ENCODE measurements around the gene PHIP. TPM values are rescaled to one million over a fixed set of nuclear protein-coding genes. Genes with fewer than 3 reads are reported as not detected.

The PHIP gene
- total and polyA plus RNA-seq, 12 donors: 3.1 to 17.9 (median 16.1) TPM

DNA sequence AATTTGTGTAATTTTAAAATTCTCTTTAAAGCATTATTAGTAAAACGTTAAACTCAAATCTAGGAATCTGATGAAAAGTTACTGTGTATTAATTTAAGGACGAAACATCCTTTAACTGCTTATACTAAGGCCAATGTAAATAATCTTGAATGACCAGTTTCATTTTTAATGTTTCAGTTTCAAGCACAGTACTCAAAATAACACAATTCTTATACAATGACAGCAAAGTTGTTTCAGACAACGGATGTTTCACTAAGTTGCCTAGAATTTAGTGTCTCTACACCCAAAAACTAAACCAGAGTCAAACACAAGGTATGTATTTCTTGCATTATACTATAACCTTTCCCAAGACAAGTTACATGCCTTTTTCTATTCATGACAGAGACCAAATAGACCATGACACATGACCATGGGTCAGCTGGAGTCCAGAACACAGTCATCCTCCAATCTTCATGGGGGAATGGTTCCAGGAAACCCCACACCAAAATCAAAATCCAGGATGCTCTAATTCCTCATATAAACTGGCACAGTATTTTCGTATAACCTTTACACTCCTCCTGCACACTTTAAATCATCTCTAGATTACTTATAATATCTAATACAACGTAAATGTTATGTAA is 7.7 kb downstream of the PHIP start:
- peaks cover 0 to 14% (median 0%) of the 10 kb centered on the region in 9 donors for H3K36me3 ChIP-seq
- no peak for ATAC-seq
- H3K4me1 ChIP-seq: peaks cover 0 to 84% (median 53%) of the 10 kb centered on the region in 9 donors
- H3K9me3 ChIP-seq: no peaks in the 10 kb centered on the region
- TF ChIP-seq, protein P1, sequence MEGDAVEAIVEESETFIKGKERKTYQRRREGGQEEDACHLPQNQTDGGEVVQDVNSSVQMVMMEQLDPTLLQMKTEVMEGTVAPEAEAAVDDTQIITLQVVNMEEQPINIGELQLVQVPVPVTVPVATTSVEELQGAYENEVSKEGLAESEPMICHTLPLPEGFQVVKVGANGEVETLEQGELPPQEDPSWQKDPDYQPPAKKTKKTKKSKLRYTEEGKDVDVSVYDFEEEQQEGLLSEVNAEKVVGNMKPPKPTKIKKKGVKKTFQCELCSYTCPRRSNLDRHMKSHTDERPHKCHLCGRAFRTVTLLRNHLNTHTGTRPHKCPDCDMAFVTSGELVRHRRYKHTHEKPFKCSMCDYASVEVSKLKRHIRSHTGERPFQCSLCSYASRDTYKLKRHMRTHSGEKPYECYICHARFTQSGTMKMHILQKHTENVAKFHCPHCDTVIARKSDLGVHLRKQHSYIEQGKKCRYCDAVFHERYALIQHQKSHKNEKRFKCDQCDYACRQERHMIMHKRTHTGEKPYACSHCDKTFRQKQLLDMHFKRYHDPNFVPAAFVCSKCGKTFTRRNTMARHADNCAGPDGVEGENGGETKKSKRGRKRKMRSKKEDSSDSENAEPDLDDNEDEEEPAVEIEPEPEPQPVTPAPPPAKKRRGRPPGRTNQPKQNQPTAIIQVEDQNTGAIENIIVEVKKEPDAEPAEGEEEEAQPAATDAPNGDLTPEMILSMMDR (IDR thresholded peaks at IDR 0.05): no peak
- DNase-seq: no peak
- H3K27ac ChIP-seq: no peak overlapping the region
- intact Hi-C loops (cut with DNase I): loop anchor here in 1 of 10 donors (10.0 kb wide), 1 partner anchor 394 kb away; no protein-coding TSS in a partner anchor
- WGBS, 2 donors: 75 to 77% methylated on average over 5 of the region's 5 CpGs
- H3K27me3 ChIP-seq: no peaks in the 10 kb centered on the region
- no peak overlapping the region for H3K4me3 ChIP-seq

DNA sequence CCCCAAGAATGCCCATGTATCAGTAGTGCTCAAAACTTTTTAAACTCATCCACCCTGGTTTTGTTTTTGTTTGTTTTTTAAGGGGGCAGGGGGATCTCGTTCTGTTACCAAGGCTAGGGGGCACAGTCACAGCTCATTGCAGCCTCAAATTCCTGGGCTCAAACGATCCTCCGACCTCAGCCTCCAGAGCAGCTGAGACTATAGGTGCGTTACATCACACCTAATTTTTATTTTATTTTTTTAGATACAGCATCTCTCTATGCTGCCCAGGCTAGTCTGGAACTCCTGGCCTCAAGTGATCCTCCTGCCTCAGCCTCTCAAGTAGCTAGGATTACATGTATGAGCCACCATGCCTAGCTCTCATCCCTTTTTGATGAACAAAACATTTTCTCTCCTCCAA is 11.2 kb downstream of the PHIP start:
- DNase-seq (no peak), ATAC-seq (no peak)
- no peak overlapping the region for H3K4me3 ChIP-seq
- TF ChIP-seq, protein P1 (IDR thresholded peaks at IDR 0.05): no peak
- H3K27ac ChIP-seq: no peak overlapping the region
- H3K27me3 ChIP-seq: no peaks in the 10 kb centered on the region
- peaks cover 0 to 80% (median 46%) of the 10 kb centered on the region in 9 donors for H3K4me1 ChIP-seq
- intact Hi-C loops (cut with DNase I): loop anchor here in 1 of 10 donors (10.0 kb wide), 1 partner anchor 52 kb away; no protein-coding TSS in a partner anchor
- WGBS, 2 donors: 94% methylated on average over 4 of the region's 4 CpGs
- no peaks in the 10 kb centered on the region for H3K9me3 ChIP-seq
- peaks cover 0 to 14% (median 0%) of the 10 kb centered on the region in 9 donors for H3K36me3 ChIP-seq

DNA sequence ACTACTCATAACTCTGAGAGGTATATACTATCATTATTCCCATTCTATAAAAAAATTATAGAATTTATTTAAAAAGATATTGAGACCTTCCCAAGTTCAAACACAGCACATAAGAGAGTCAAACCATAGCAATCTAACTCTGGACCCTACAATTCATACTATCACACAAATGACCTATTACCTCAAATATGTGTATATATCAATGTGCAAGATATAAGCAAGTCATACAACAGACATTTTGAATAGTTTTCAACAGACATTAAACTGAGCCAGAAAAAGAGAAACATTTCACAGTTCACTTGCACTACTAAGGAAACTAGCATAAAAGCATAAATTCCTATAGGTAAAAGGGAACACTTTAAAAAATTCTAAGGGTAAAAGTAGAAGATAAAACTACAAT is 11.7 kb downstream of the PHIP start:
- no peak for DNase-seq
- Histone ChIP-seq H3K36me3 (peaks cover 0 to 10% (median 0%) of the 10 kb centered on the region in 9 donors), H3K4me3 (no peak overlapping the region), H3K9me3 (no peaks in the 10 kb centered on the region), H3K27me3 (no peaks in the 10 kb centered on the region), H3K27ac (no peak overlapping the region), H3K4me1 (peaks cover 0 to 80% (median 42%) of the 10 kb centered on the region in 9 donors)
- intact Hi-C loops (cut with DNase I): loop anchor here in 1 of 10 donors (10.0 kb wide), 1 partner anchor 52 kb away; no protein-coding TSS in a partner anchor
- TF ChIP-seq, protein P1 (IDR thresholded peaks at IDR 0.05): no peak
- ATAC-seq: no peak

DNA sequence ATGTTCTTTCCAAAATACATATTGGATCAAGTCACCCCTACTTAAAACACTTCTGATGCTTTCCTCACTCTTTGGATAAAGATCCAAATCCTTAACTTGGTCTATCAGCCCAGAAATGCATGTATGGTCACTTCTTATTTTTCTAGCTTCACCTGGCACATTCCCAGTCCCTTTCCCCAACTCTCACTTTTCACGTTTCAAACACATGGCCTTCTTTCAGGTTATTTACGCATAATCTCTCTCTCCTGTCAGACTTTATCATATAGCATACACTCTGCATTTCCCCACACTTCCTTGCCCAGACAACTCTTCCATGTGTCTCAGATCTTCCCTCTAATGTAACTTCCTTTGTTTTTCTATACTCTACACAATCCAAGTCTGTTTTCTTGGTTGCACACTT is 12.8 kb downstream of the PHIP start:
- Histone ChIP-seq H3K9me3 (no peaks in the 10 kb centered on the region), H3K4me1 (peaks cover 0 to 80% (median 31%) of the 10 kb centered on the region in 9 donors), H3K27ac (no peak overlapping the region), H3K27me3 (no peaks in the 10 kb centered on the region), H3K4me3 (no peak overlapping the region), H3K36me3 (peaks cover 0 to 17% (median 4%) of the 10 kb centered on the region in 9 donors)
- 49 to 53% methylated on average over 2 of the region's 2 CpGs for WGBS, 2 donors
- intact Hi-C loops (cut with DNase I): loop anchor here in 1 of 10 donors (10.0 kb wide), 1 partner anchor 50 kb away; no protein-coding TSS in a partner anchor
- TF ChIP-seq, protein P1 (IDR thresholded peaks at IDR 0.05): no peak
- ATAC-seq: no peak
- no peak for DNase-seq
